ENCODE measurements around the gene NT5C1B. TPM values are rescaled to one million over a fixed set of nuclear protein-coding genes. Genes with fewer than 3 reads are reported as not detected.
"Not testable (repeated sequence)": the region's sequence is repeated elsewhere in the genome, so short reads cannot be mapped to it uniquely, and the experiment has no call there.

The NT5C1B gene
- total RNA-seq: not detected
- polyA plus RNA-seq: under 1 TPM; 0.45 to 0.47 TPM

DNA sequence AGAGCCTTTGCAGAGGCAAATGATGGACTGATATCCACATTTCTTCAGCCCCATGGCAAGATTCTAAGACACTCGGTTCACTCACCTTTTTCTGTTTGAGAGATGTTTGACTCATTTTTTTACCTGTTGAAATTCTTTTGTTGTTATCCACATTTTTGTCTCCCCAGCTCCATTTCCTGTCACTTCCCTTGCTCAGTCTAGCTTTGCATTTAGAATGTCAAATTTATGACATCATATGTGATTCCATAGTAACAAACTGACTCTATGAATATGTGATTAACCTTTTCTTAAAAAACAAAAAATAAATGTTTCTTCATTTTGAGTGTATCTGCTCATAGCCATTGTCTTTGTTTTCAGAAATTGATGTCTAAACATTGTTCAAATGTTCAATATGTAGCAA lies at the start of gene NT5C1B:
TSS of gene NT5C1B (minus strand) at position 216 of the 400 bp plus-strand sequence. CDS start at position 115, 101 bp downstream.
- H3K4me1 Mint-ChIP-seq: peaks cover 0 to 2% (median 0%) of the 10 kb centered on the region in 4 donors
- H3K27me3 Mint-ChIP-seq: no peaks in the 10 kb centered on the region
- H3K9me3 Mint-ChIP-seq: peaks cover 0 to 6% (median 0%) of the 10 kb centered on the region in 8 donors
- Histone ChIP-seq H3K27ac (ENCODE audit: low read depth, low read length) (no peak within 1 kb of the TSS), H3K36me3 (ENCODE audit: insufficient read depth, low read length) (peaks cover 9% of the 10 kb centered on the region), H3K4me1 (ENCODE audit: insufficient read depth, low read length) (no peaks in the 10 kb centered on the region), H3K27me3 (ENCODE audit: insufficient read depth, low read length) (no peaks in the 10 kb centered on the region), H3K4me3 (ENCODE audit: low read length in 2 of 2) (no peak within 1 kb of the TSS), H3K9me3 (ENCODE audit: control insufficient read depth in 1 of 2, low read length in 2 of 2) (no peaks in the 10 kb centered on the region)
- intact Hi-C loops (cut with micrococcal nuclease): no loop called here
- no peak within 1 kb of the TSS for H3K27ac Mint-ChIP-seq
- ChIA-PET CTCF (ENCODE audit: partially characterized antibody) (no interaction called here), POLR2A (ENCODE audit: partially characterized antibody) (no interaction called here)
- peaks cover 17 to 50% of the 10 kb centered on the region in 2 donors for H3K36me3 Mint-ChIP-seq
- no peak for DNase-seq
- no peak within 1 kb of the TSS for H3K4me3 Mint-ChIP-seq

DNA sequence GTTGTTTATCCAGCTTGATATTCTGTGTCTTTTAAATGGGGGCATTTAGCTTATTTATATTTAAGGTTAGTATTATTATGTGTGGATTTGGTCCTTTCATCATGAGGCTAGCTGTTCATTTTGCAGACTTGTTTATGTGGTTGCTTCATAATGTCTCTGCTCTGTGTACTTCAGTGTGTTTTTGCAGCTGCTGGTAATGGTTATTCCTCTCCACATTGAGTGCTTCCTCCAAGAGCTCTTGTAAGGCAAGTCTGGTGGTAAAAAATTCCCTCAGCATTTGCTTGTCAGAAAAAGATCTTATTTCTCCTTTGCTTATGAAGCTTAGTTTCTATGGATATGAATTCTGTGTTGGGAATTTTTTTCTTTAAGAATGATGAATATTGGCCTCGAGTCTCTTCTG lies 47.8 kb upstream of the NT5C1B start:
- no peak overlapping the region for H3K27ac ChIP-seq (ENCODE audit: low read depth, low read length)
- Mint-ChIP-seq H3K36me3 (peaks cover 48 to 60% of the 10 kb centered on the region in 2 donors), H3K4me3 (peak overlapping the region in 1 of 8 donors; percentile 33), H3K27me3 (no peaks in the 10 kb centered on the region), H3K4me1 (no peaks in the 10 kb centered on the region), H3K9me3 (peaks cover 0 to 69% (median 56%) of the 10 kb centered on the region in 8 donors), H3K27ac (no peak overlapping the region)
- H3K9me3 ChIP-seq (ENCODE audit: control insufficient read depth in 1 of 2, low read length in 2 of 2): no peaks in the 10 kb centered on the region
- ChIA-PET CTCF (ENCODE audit: partially characterized antibody) (interaction anchor here (1.2 kb wide), 1 partner anchor 40 kb away, joined by 3 read pairs; no protein-coding TSS in a partner anchor), POLR2A (ENCODE audit: partially characterized antibody) (no interaction called here)
- intact Hi-C loops (cut with micrococcal nuclease): no loop called here
- H3K36me3 ChIP-seq (ENCODE audit: insufficient read depth, low read length): no peaks in the 10 kb centered on the region
- no peak overlapping the region for H3K4me3 ChIP-seq (ENCODE audit: low read length in 2 of 2)
- no peak for DNase-seq
- no peaks in the 10 kb centered on the region for H3K27me3 ChIP-seq (ENCODE audit: insufficient read depth, low read length)
- H3K4me1 ChIP-seq (ENCODE audit: insufficient read depth, low read length): no peaks in the 10 kb centered on the region

DNA sequence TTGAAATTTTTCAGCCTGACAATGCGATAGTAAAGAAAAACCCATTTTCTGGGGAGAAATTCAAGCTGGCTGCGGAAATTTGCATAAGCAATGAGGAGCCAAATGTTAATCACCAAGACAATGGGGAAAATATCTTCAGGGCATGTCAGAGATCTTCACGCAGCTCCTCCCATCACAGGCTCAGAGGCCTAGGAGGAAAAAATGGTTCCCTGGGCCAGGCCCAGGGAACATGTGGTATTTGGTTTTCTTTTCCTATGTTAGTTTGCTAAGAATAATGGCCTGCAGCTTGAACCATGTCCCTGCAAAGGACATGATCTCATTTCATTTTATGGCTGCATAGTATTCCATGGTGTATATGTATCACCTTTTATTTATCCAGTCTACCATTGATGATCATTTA lies 43.3 kb upstream of the NT5C1B start:
- H3K4me3 ChIP-seq (ENCODE audit: low read length in 2 of 2); DNase-seq; H3K27me3 ChIP-seq (ENCODE audit: insufficient read depth, low read length); H3K27ac ChIP-seq (ENCODE audit: low read depth, low read length); H3K27me3 Mint-ChIP-seq; H3K9me3 ChIP-seq (ENCODE audit: control insufficient read depth in 1 of 2, low read length in 2 of 2); H3K27ac Mint-ChIP-seq; H3K4me1 Mint-ChIP-seq; CTCF ChIA-PET (ENCODE audit: partially characterized antibody); H3K4me1 ChIP-seq (ENCODE audit: insufficient read depth, low read length); H3K4me3 Mint-ChIP-seq; intact Hi-C loops (cut with micrococcal nuclease); H3K36me3 ChIP-seq (ENCODE audit: insufficient read depth, low read length); POLR2A ChIA-PET (ENCODE audit: partially characterized antibody): not testable (repeated sequence)
- Mint-ChIP-seq H3K36me3 (peaks cover 54 to 55% of the 10 kb centered on the region in 2 donors), H3K9me3 (peaks cover 5 to 70% (median 62%) of the 10 kb centered on the region in 8 donors)

DNA sequence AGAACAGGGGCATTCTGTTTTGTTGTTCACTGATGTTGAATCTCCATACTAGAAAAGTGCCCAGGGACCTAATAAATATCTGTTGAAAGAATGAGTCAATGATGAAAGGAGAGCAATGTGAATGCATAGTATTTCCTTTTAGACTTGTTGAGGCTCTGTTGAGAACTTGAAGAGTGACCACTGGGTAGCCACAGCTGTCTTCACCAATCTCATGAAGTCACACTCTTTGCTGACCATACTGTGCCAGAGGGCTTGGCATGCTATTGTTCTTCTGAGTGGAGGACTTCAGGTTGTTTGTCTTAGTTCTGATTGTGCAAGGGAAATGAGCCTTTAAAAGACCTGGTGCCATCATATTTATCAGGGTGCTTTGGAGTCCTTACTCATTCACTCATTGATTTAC lies 41.6 kb upstream of the NT5C1B start:
- Mint-ChIP-seq H3K4me3 (no peak overlapping the region), H3K27ac (no peak overlapping the region), H3K27me3 (no peaks in the 10 kb centered on the region), H3K36me3 (peaks cover 38 to 40% of the 10 kb centered on the region in 2 donors), H3K9me3 (peaks cover 5 to 55% (median 44%) of the 10 kb centered on the region in 8 donors), H3K4me1 (peaks cover 0 to 1% (median 0%) of the 10 kb centered on the region in 4 donors)
- Histone ChIP-seq H3K4me3 (ENCODE audit: low read length in 2 of 2) (no peak overlapping the region), H3K9me3 (ENCODE audit: control insufficient read depth in 1 of 2, low read length in 2 of 2) (no peaks in the 10 kb centered on the region), H3K4me1 (ENCODE audit: insufficient read depth, low read length) (no peaks in the 10 kb centered on the region), H3K27me3 (ENCODE audit: insufficient read depth, low read length) (no peaks in the 10 kb centered on the region), H3K27ac (ENCODE audit: low read depth, low read length) (no peak overlapping the region), H3K36me3 (ENCODE audit: insufficient read depth, low read length) (no peaks in the 10 kb centered on the region)
- intact Hi-C loops (cut with micrococcal nuclease): no loop called here
- DNase-seq: no peak
- ChIA-PET CTCF (ENCODE audit: partially characterized antibody) (no interaction called here), POLR2A (ENCODE audit: partially characterized antibody) (no interaction called here)

DNA sequence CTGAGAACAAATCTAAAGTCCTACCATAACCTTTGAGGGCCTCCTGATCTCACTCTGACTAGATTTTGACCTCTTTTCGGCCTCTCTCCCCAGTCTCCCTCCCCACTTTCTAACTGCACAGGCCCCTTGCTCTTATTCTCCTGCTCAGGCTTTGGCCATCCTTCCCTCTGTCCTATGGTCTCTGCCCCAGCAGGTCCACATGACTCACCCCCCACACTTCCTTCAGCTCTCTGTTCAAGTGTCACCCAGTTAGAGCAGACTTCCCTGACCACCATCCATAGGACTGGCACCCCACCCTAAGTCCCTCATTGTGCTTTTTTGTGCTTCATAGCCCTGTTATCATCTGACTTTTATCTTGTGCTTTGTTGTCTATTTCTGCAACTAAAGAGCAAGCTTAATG lies 41.2 kb upstream of the NT5C1B start:
- DNase-seq: no peak
- CTCF ChIA-PET (ENCODE audit: partially characterized antibody): no interaction called here
- Mint-ChIP-seq H3K27ac (peak overlapping the region in 1 of 7 donors; percentile 8), H3K9me3 (peaks cover 5 to 51% (median 41%) of the 10 kb centered on the region in 8 donors), H3K36me3 (peaks cover 37 to 40% of the 10 kb centered on the region in 2 donors), H3K4me1 (peaks cover 0 to 1% (median 0%) of the 10 kb centered on the region in 4 donors), H3K4me3 (no peak overlapping the region), H3K27me3 (no peaks in the 10 kb centered on the region)
- Histone ChIP-seq H3K9me3 (ENCODE audit: control insufficient read depth in 1 of 2, low read length in 2 of 2) (no peaks in the 10 kb centered on the region), H3K4me1 (ENCODE audit: insufficient read depth, low read length) (no peaks in the 10 kb centered on the region), H3K27me3 (ENCODE audit: insufficient read depth, low read length) (no peaks in the 10 kb centered on the region), H3K4me3 (ENCODE audit: low read length in 2 of 2) (no peak overlapping the region), H3K36me3 (ENCODE audit: insufficient read depth, low read length) (no peaks in the 10 kb centered on the region), H3K27ac (ENCODE audit: low read depth, low read length) (no peak overlapping the region)
- intact Hi-C loops (cut with micrococcal nuclease): no loop called here
- POLR2A ChIA-PET (ENCODE audit: partially characterized antibody): no interaction called here

DNA sequence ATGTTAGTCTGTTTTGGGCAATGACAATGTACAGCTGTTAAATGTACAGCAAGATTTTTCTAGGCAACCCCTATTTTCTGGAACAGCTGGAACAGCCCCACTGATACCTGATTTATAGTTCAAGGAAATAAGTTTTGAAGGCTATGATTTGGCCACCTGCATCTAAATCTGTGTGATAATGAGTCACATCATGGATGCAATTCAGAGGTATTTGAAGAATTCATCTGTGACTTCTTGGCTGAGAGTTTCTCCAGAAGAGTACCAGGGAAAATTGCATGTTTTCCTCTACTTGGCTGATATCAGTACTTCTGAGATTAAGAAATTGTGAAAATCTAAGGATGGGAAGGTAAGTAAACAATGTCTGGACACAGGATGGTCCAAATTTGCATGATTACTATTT lies 40.7 kb upstream of the NT5C1B start:
- Mint-ChIP-seq H3K27me3 (no peaks in the 10 kb centered on the region), H3K27ac (no peak overlapping the region), H3K36me3 (peaks cover 33 to 40% of the 10 kb centered on the region in 2 donors), H3K4me1 (peaks cover 0 to 1% (median 0%) of the 10 kb centered on the region in 4 donors), H3K9me3 (peaks cover 5 to 47% (median 37%) of the 10 kb centered on the region in 8 donors), H3K4me3 (no peak overlapping the region)
- Histone ChIP-seq H3K27me3 (ENCODE audit: insufficient read depth, low read length) (no peaks in the 10 kb centered on the region), H3K4me3 (ENCODE audit: low read length in 2 of 2) (no peak overlapping the region), H3K4me1 (ENCODE audit: insufficient read depth, low read length) (no peaks in the 10 kb centered on the region), H3K9me3 (ENCODE audit: control insufficient read depth in 1 of 2, low read length in 2 of 2) (no peaks in the 10 kb centered on the region), H3K27ac (ENCODE audit: low read depth, low read length) (no peak overlapping the region), H3K36me3 (ENCODE audit: insufficient read depth, low read length) (no peaks in the 10 kb centered on the region)
- ChIA-PET CTCF (ENCODE audit: partially characterized antibody) (no interaction called here), POLR2A (ENCODE audit: partially characterized antibody) (no interaction called here)
- intact Hi-C loops (cut with micrococcal nuclease): no loop called here
- no peak for DNase-seq

DNA sequence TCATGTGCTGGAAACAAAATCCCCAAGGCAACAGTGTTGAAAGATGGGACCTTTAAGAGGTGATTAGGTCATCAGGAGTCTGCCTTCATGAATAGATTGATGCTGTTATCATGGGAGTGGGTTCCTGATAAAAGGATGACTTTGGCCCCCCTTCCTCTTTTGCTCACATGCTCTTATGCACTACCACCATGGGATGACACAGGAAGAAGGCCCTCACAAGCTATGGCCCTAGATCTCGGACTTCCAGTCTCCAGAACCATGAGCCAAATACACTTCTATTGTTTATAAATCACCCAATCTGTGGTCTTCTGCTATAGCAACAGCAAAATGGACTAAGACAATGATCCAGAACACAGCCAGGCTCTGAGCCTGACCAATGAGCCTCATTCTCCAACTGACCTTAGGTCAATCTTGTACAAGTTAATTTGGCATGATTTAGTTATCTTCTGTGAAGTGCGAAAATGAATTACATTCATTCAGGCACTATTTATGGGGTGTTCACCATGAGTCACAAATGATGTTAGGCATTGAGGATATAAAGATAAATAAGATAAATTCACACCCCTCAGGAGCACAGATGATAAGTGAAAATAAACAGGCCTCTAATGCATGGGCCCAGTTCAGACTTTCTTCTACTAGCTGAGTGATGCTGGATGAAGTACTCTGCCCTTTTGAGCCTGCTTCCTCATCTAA lies 37.7 kb upstream of the NT5C1B start:
- no peak for DNase-seq
- no peak overlapping the region for H3K27ac Mint-ChIP-seq
- intact Hi-C loops (cut with micrococcal nuclease): no loop called here
- ChIA-PET CTCF (ENCODE audit: partially characterized antibody) (no interaction called here), POLR2A (ENCODE audit: partially characterized antibody) (no interaction called here)
- Histone ChIP-seq H3K27me3 (ENCODE audit: insufficient read depth, low read length) (no peaks in the 10 kb centered on the region), H3K36me3 (ENCODE audit: insufficient read depth, low read length) (no peaks in the 10 kb centered on the region), H3K4me1 (ENCODE audit: insufficient read depth, low read length) (no peaks in the 10 kb centered on the region), H3K27ac (ENCODE audit: low read depth, low read length) (no peak overlapping the region), H3K9me3 (ENCODE audit: control insufficient read depth in 1 of 2, low read length in 2 of 2) (no peaks in the 10 kb centered on the region), H3K4me3 (ENCODE audit: low read length in 2 of 2) (no peak overlapping the region)
- H3K4me3 Mint-ChIP-seq: no peak overlapping the region
- H3K27me3 Mint-ChIP-seq: no peaks in the 10 kb centered on the region
- H3K4me1 Mint-ChIP-seq: peaks cover 0 to 1% (median 0%) of the 10 kb centered on the region in 4 donors
- peaks cover 5 to 20% (median 14%) of the 10 kb centered on the region in 8 donors for H3K9me3 Mint-ChIP-seq
- H3K36me3 Mint-ChIP-seq: peaks cover 19 to 29% of the 10 kb centered on the region in 2 donors

All from CD4-positive, alpha-beta memory T cell (primary cell).